Fibroblast of lung (primary cell): ENCODE measurements around the gene GSG1.

Experiments used
- EZH2 ChIP-seq: IDR thresholded peaks from 2 replicates; pipeline ENCODE4 v1.5.1; 2012; ENCODE audit warnings: low read length, control low read depth, mild to moderate bottlenecking; ENCODE audit errors: missing control alignments
- TF ChIP-seq, protein P1 (sequence below), 2 donors: IDR thresholded peaks in 1 of 2; conservative IDR thresholded peaks in 1 of 2; 1 replicate in 1 of 2; 2 replicates in 1 of 2; pipeline ENCODE4 v1.5.1; 2011 to 2012; ENCODE audit warnings: low read length in 2 of 2, control low read depth in 1 of 2, inconsistent platforms in 1 of 2, low read depth in 1 of 2, mild to moderate bottlenecking in 1 of 2

GRCh38 chr12:13060581-13060980, 42.9 kb downstream of the GSG1 start:
- TF ChIP-seq, protein P1, sequence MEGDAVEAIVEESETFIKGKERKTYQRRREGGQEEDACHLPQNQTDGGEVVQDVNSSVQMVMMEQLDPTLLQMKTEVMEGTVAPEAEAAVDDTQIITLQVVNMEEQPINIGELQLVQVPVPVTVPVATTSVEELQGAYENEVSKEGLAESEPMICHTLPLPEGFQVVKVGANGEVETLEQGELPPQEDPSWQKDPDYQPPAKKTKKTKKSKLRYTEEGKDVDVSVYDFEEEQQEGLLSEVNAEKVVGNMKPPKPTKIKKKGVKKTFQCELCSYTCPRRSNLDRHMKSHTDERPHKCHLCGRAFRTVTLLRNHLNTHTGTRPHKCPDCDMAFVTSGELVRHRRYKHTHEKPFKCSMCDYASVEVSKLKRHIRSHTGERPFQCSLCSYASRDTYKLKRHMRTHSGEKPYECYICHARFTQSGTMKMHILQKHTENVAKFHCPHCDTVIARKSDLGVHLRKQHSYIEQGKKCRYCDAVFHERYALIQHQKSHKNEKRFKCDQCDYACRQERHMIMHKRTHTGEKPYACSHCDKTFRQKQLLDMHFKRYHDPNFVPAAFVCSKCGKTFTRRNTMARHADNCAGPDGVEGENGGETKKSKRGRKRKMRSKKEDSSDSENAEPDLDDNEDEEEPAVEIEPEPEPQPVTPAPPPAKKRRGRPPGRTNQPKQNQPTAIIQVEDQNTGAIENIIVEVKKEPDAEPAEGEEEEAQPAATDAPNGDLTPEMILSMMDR (conservative IDR thresholded peaks at IDR 0.05 in 1 of 2, IDR thresholded peaks at IDR 0.05 in 1 of 2; ENCODE audit: low read depth in 1 of 2, low read length in 2 of 2): no peak
- TF ChIP-seq EZH2: no peak
